Ishikawa (cell line): Measurements from ENCODE around the gene PLEKHJ1.

Experiments
- CEBPB ChIP-seq: IDR thresholded peaks from 2 replicates; pipeline ENCODE4 v1.6.1; 2012
- CREB1 ChIP-seq: IDR thresholded peaks from 2 replicates; pipeline ENCODE4 v1.6.1; 2012; ENCODE audit warnings: low read depth
- EGR1 ChIP-seq: IDR thresholded peaks from 2 replicates; pipeline ENCODE4 v1.6.1; 2012
- EP300 ChIP-seq: IDR thresholded peaks from 2 replicates; pipeline ENCODE4 v1.6.1; 2012; ENCODE audit warnings: borderline replicate concordance
- RAD21 ChIP-seq: IDR thresholded peaks from 2 replicates; pipeline ENCODE4 v1.6.1; 2012; ENCODE audit warnings: low read depth
- REST ChIP-seq: IDR thresholded peaks from 2 replicates; pipeline ENCODE4 v1.6.1; 2012; ENCODE audit warnings: low read depth, mild to moderate bottlenecking
- TAF1 ChIP-seq: IDR thresholded peaks from 2 replicates; pipeline ENCODE4 v1.6.1; 2012; ENCODE audit warnings: low read depth, mild to moderate bottlenecking
- TCF12 ChIP-seq: IDR thresholded peaks from 2 replicates; pipeline ENCODE4 v1.6.1; 2012; ENCODE audit warnings: low read depth
- TEAD4 ChIP-seq: IDR thresholded peaks from 2 replicates; pipeline ENCODE4 v1.6.1; 2012
- USF1 ChIP-seq: IDR thresholded peaks from 2 replicates; pipeline ENCODE4 v1.6.1; 2012
- YY1 ChIP-seq: IDR thresholded peaks from 2 replicates; pipeline ENCODE4 v1.6.1; 2012; ENCODE audit warnings: low read depth
- ZBTB7A ChIP-seq: IDR thresholded peaks from 2 replicates; pipeline ENCODE4 v1.6.1; 2012; ENCODE audit warnings: low read depth

- TF ChIP-seq REST: no peak
- TF ChIP-seq RAD21: no peak
- no peak for TF ChIP-seq EP300
- TF ChIP-seq TAF1: no peak
- TF ChIP-seq CEBPB: no peak
- TF ChIP-seq YY1: no peak
- TF ChIP-seq EGR1: no peak
- TF ChIP-seq TCF12: no peak
- TF ChIP-seq ZBTB7A: no peak
- no peak for TF ChIP-seq TEAD4
- no peak for TF ChIP-seq USF1
- no peak for TF ChIP-seq CREB1
Measured at GRCh38 chr19:2185734-2186070, 50.4 kb downstream of the PLEKHJ1 start.
